Measurements from ENCODE around the gene CD300LF. TPM values are rescaled to one million over a fixed set of nuclear protein-coding genes. Genes with fewer than 3 reads are reported as not detected.

Gene CD300LF
- total RNA-seq, 2 experiments from 2014 or later = not detected

DNA sequence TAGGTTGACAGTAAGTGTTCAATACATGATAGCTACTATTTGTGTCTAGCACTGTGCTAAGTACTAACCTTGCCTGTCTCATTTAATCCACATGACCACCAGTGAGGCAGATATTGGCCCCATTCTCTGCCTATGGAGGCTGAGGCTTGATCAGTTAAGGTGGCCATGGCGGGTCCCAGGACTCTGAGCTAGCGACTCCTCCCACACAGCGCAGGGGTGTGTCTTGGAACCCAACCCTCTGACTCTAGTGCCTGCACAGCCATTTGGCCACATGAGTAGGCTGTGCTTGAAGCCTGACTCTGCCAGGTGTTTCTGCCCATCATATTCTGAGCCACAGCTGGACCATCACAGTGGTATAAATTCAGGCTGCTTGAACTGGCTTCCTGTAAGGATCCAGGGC is 42.1 kb upstream of the CD300LF start:
- ChIA-PET CTCF (interaction anchor here (0.8 to 12.5 kb wide), 6 partner anchors 9 to 97 kb away, joined by 3 to 93 read pairs (median 9); partner anchors contain the start of gene RAB37), POLR2A (interaction anchor here (1.0 to 3.6 kb wide), 4 partner anchors 10 to 22 kb away, joined by 4 to 16 read pairs (median 7); partner anchors contain the start of gene NAT9)
- H3K27ac Mint-ChIP-seq = peak overlapping the region; percentile 42
- no peaks in the 10 kb centered on the region for H3K9me3 Mint-ChIP-seq
- peaks cover 82% of the 10 kb centered on the region for H3K4me1 Mint-ChIP-seq
- no peaks in the 10 kb centered on the region for H3K27me3 Mint-ChIP-seq
- H3K4me3 Mint-ChIP-seq = no peak overlapping the region
- DNase-seq = no peak
- H3K36me3 Mint-ChIP-seq (ENCODE audit: low read depth) = peaks cover 72% of the 10 kb centered on the region

DNA sequence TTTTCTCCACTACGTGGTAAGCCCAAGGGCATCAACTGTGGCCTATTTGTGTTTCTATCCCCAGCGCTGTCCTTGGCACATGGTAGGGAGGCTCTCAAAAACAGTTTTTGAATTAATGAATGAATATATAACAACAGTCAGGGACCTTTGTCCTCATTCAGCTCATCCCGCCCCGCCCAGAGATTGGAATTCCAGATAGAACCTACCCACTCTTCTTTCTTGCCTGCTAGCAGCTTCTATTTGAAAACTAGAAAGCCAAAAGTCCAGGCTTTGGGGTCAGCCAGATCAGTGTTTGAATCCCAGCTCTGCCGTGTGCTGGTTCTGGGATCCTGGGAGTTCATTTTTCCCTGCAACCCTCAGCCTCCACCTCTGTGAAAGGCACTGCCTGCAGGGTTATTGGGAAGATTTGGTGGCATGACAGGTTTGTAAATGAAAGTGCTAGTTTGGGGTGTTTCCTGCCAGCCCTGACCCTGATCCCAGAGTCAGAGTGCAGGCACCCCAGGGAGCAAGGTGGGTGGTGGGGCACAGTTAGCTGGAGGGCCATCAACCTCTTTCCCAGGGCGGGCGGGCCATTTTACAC is 40.2 kb upstream of the CD300LF start:
- Mint-ChIP-seq H3K9me3 (no peaks in the 10 kb centered on the region), H3K27ac (peak overlapping the region; percentile 90), H3K4me3 (peak overlapping the region; percentile 94), H3K4me1 (peaks cover 64% of the 10 kb centered on the region), H3K27me3 (no peaks in the 10 kb centered on the region), H3K36me3 (ENCODE audit: low read depth) (peaks cover 73% of the 10 kb centered on the region)
- ChIA-PET POLR2A (interaction anchor here (1.4 to 9.2 kb wide), 6 partner anchors 7 to 120 kb away, joined by 3 to 98 read pairs (median 6); partner anchors contain the start of genes FDXR and NAT9), CTCF (interaction anchor here (0.6 to 12.5 kb wide), 6 partner anchors 7 to 707 kb away, joined by 3 to 93 read pairs (median 6); partner anchors contain the start of gene RAB37)
- DNase-seq = no peak

DNA sequence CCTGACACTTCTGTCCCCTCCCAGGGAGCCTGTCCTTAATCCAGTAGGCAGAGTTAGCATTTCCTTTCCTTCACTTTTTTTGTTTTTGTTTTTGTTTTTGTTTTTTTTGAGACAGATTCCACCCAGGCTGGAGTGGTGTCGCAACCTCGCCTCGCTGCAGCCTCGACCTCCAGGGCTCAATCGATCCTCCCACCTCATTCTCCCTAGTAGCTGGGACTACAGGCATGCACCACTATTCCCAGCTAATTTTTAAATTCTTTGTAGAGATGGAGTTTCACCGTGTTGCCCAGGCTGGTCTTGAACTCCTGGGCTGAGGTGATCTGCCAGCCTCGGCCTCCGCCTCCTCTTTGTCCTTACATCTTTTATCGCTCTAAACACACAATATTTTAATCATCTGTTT is 39.7 kb upstream of the CD300LF start:
- Mint-ChIP-seq H3K27me3 (no peaks in the 10 kb centered on the region), H3K4me3 (peak overlapping the region; percentile 94), H3K27ac (peak overlapping the region; percentile 90), H3K9me3 (no peaks in the 10 kb centered on the region), H3K36me3 (ENCODE audit: low read depth) (peaks cover 71% of the 10 kb centered on the region), H3K4me1 (peaks cover 64% of the 10 kb centered on the region)
- ChIA-PET POLR2A (interaction anchor here (1.4 to 9.2 kb wide), 6 partner anchors 8 to 121 kb away, joined by 3 to 98 read pairs (median 10); partner anchors contain the start of genes FDXR, NAT9 and RAB37), CTCF (interaction anchor here (1.3 to 12.5 kb wide), 4 partner anchors 15 to 95 kb away, joined by 4 to 93 read pairs (median 16); partner anchors contain the start of gene RAB37)
- DNase-seq = no peak

DNA sequence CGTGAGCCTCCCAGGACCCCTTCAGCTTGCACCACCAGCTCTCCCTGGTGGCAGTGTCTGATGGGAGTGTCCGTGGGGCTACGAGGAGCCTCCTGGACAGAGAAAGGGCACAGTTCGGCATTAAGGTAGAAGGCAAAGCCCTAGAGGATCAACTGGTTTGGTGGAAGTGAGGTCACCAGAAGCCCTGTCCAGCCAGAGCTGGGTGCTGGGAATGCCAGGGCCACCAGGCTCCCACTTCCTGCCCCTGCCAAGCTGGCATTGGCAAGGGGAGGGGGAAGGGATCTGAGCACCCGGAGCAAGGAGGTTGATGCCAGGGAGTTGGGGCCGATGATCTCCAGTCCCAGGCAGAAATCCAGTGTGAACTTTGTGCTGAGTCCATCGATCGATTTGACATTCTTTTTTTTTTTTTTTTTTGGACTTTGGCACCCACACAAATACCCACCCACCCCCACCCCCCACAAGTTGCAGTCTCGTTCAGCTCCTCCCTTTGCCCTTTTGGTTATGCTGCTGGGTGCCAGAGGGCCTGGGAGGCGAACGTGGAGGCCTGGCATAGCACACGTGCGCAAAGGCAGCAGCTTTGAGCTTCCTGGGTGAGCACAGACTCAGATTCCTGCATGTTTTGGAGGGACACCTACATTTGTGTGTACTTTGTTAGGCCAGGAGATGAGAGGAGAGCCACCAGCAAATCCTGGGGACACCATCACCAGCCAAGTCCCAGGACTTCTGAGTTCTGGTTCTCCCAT is 37.8 kb upstream of the CD300LF start:
- H3K4me1 Mint-ChIP-seq = peaks cover 66% of the 10 kb centered on the region
- H3K27ac Mint-ChIP-seq = peak overlapping the region; percentile 90
- ChIA-PET POLR2A (interaction anchor here (1.1 to 9.2 kb wide), 12 partner anchors 9 to 521 kb away, joined by 5 to 98 read pairs (median 15); partner anchors contain the start of genes FDXR, MIF4GD, NAT9 and RAB37), CTCF (interaction anchor here (1.4 to 12.5 kb wide), 9 partner anchors 8 to 93 kb away, joined by 7 to 93 read pairs (median 12); partner anchors contain the start of gene RAB37)
- H3K36me3 Mint-ChIP-seq (ENCODE audit: low read depth) = peaks cover 59% of the 10 kb centered on the region
- H3K9me3 Mint-ChIP-seq = no peaks in the 10 kb centered on the region
- H3K27me3 Mint-ChIP-seq = no peaks in the 10 kb centered on the region
- H3K4me3 Mint-ChIP-seq = peak overlapping the region; percentile 94
- no peak for DNase-seq

DNA sequence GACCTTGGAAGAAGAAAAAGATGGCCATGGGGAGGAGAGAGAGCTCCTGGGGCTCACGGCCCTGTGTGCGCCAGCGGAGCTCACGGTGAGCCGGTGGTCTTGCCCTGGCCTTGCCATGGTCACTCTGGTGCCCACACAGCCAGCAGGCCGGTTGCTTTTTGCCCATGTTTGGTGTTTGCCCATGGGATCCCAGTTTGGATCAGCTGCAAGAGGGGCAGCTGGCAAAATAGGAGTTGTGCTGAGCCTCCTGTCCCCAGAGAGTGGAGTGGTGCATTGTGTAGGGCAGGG is 37.3 kb upstream of the CD300LF start:
- H3K4me3 Mint-ChIP-seq = peak overlapping the region; percentile 94
- no peaks in the 10 kb centered on the region for H3K27me3 Mint-ChIP-seq
- ChIA-PET CTCF (interaction anchor here (1.5 to 12.5 kb wide), 8 partner anchors 8 to 112 kb away, joined by 5 to 93 read pairs (median 16); partner anchors contain the start of gene RAB37), POLR2A (interaction anchor here (1.1 to 9.2 kb wide), 14 partner anchors 8 to 521 kb away, joined by 3 to 98 read pairs (median 14); partner anchors contain the start of genes FDXR, MIF4GD, NAT9 and RAB37)
- peak overlapping the region; percentile 85 for H3K27ac Mint-ChIP-seq
- no peaks in the 10 kb centered on the region for H3K9me3 Mint-ChIP-seq
- H3K36me3 Mint-ChIP-seq (ENCODE audit: low read depth) = peaks cover 54% of the 10 kb centered on the region
- peaks cover 61% of the 10 kb centered on the region for H3K4me1 Mint-ChIP-seq
- DNase-seq = no peak

DNA sequence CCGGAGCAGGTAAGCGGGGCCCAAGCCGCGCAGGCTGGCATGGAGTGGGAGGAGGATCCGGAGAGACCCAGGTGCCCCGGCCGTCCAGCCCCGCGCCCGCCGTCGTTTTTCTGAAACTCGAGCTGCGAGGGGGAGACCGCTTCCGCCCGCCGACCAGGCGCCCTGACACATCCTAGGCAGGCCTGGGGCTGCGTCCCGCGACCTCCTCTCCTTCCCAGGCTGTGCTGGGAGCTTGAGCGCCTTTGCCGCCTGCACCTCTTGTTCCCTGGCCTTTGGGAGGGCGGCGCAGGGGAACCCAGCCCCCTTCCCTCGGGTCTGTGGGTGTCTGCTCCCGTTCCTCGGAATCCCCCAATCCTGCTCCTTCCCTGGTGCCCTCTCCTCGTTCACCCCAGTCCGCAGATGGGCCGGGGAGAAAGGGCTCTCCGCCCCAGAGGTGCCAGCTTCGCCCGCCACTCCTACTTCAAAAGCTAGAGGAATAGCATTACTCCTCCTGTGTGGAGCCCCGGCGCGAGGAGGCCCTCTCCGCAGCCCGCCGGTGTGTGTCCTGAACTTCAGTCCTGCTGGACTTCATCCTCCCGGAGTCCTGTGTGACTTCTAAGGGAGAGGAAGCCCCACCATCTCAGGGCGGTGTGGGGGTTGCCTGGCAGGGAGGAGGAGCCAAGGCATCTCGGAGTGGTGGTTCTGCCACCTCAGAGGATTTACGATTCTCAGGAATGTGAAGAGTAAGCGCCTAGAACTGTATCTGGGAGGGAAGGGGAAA is 36.7 kb upstream of the CD300LF start:
- H3K9me3 Mint-ChIP-seq = no peaks in the 10 kb centered on the region
- no peaks in the 10 kb centered on the region for H3K27me3 Mint-ChIP-seq
- H3K27ac Mint-ChIP-seq = peak overlapping the region; percentile 85
- peaks cover 51% of the 10 kb centered on the region for H3K36me3 Mint-ChIP-seq (ENCODE audit: low read depth)
- peaks cover 61% of the 10 kb centered on the region for H3K4me1 Mint-ChIP-seq
- ChIA-PET POLR2A (interaction anchor here (1.1 to 9.2 kb wide), 13 partner anchors 8 to 522 kb away, joined by 3 to 98 read pairs (median 15); partner anchors contain the start of genes FDXR, MIF4GD, NAT9 and RAB37), CTCF (interaction anchor here (0.6 to 12.5 kb wide), 8 partner anchors 10 to 113 kb away, joined by 3 to 93 read pairs (median 15); partner anchors contain the start of gene RAB37)
- DNase-seq = peak; percentile 71
- H3K4me3 Mint-ChIP-seq = peak overlapping the region; percentile 94

DNA sequence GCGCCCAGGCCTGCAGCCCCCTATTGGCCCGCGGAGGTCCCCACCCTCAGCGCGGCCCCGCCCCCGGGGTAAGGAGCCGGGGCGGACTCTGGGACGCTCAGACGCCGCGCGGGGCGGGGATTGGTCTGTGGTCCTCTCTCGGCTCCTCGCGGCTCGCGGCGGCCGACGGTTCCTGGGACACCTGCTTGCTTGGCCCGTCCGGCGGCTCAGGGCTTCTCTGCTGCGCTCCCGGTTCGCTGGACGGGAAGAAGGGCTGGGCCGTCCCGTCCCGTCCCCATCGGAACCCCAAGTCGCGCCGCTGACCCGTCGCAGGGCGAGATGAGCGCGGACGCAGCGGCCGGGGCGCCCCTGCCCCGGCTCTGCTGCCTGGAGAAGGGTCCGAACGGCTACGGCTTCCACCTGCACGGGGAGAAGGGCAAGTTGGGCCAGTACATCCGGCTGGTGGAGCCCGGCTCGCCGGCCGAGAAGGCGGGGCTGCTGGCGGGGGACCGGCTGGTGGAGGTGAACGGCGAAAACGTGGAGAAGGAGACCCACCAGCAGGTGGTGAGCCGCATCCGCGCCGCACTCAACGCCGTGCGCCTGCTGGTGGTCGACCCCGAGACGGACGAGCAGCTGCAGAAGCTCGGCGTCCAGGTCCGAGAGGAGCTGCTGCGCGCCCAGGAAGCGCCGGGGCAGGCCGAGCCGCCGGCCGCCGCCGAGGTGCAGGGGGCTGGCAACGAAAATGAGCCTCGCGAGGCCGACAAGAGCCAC is 36.0 kb upstream of the CD300LF start, which contains the start of gene NHERF1:
TSS of gene NHERF1 (plus strand) at position 100 of the 750 bp plus-strand sequence. CDS start at position 319, 219 bp downstream.
- ChIA-PET CTCF (interaction anchor here (0.6 to 12.5 kb wide), 12 partner anchors 11 to 114 kb away, joined by 3 to 93 read pairs (median 19); partner anchors contain the start of gene RAB37), POLR2A (interaction anchor here (1.2 to 9.2 kb wide), 11 partner anchors 12 to 523 kb away, joined by 3 to 98 read pairs (median 15); partner anchors contain the start of genes FDXR, MIF4GD, NAT9 and RAB37)
- DNase-seq = peak; percentile 96
- Mint-ChIP-seq H3K4me1 (peaks cover 61% of the 10 kb centered on the region), H3K9me3 (no peaks in the 10 kb centered on the region), H3K4me3 (peak within 1 kb of the TSS; percentile 94), H3K36me3 (ENCODE audit: low read depth) (peaks cover 55% of the 10 kb centered on the region), H3K27me3 (no peaks in the 10 kb centered on the region), H3K27ac (peak within 1 kb of the TSS; percentile 85)

DNA sequence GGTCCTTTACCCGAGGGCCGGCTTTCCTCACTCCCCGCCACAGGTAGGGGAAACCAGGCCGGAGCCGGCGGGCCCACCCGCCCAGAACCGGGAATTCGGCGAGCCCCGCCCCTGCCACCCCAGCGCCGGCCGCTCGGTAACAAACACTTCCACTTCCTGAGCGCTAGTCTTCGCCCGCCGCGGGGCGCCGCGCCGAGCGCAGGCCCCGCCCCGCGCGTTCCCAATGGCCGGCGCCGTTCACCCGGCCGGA is 35.5 kb upstream of the CD300LF start:
- no peak overlapping the region for H3K27ac Mint-ChIP-seq
- no peaks in the 10 kb centered on the region for H3K9me3 Mint-ChIP-seq
- no peak for DNase-seq
- peaks cover 61% of the 10 kb centered on the region for H3K4me1 Mint-ChIP-seq
- H3K36me3 Mint-ChIP-seq (ENCODE audit: low read depth) = peaks cover 55% of the 10 kb centered on the region
- H3K27me3 Mint-ChIP-seq = no peaks in the 10 kb centered on the region
- POLR2A ChIA-PET = interaction anchor here (2.4 to 9.2 kb wide), 4 partner anchors 10 to 31 kb away, joined by 14 to 98 read pairs (median 42); partner anchors contain the start of genes NAT9 and RAB37
- peak overlapping the region; percentile 71 for H3K4me3 Mint-ChIP-seq
- CTCF ChIA-PET = interaction anchor here (1.2 to 4.7 kb wide), 6 partner anchors 9 to 31 kb away, joined by 3 to 77 read pairs (median 30); partner anchors contain the start of genes NAT9 and RAB37

DNA sequence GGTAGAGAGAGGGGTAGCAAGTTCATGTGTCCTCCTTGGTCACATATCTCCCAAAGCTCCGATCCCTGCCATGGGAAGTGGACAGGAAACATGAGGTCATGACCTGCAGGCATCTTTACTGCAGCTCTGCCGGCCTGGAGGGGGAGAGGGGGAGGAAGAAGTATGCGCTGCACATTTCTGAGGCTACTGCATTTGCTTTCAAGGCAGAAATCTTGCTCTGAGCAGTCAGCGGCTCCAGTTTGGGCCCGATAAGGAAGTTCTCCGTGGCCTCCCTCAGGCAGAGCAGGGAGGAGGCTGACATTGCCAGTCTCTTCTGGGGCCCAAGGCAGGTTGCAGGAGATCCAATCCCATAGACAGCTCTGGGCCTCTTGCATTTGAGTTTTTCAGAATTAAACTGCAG is 34.2 kb upstream of the CD300LF start:
- no peaks in the 10 kb centered on the region for H3K27me3 Mint-ChIP-seq
- no peaks in the 10 kb centered on the region for H3K9me3 Mint-ChIP-seq
- no peak for DNase-seq
- H3K27ac Mint-ChIP-seq = peak overlapping the region; percentile 80
- ChIA-PET CTCF (interaction anchor here (0.8 to 4.7 kb wide), 12 partner anchors 10 to 214 kb away, joined by 3 to 77 read pairs (median 23); partner anchors contain the start of genes NAT9 and RAB37), POLR2A (interaction anchor here (1.5 to 9.2 kb wide), 6 partner anchors 9 to 211 kb away, joined by 3 to 98 read pairs (median 14); partner anchors contain the start of genes NAT9 and RAB37)
- H3K36me3 Mint-ChIP-seq (ENCODE audit: low read depth) = peaks cover 50% of the 10 kb centered on the region
- H3K4me1 Mint-ChIP-seq = peaks cover 61% of the 10 kb centered on the region
- peak overlapping the region; percentile 71 for H3K4me3 Mint-ChIP-seq

DNA sequence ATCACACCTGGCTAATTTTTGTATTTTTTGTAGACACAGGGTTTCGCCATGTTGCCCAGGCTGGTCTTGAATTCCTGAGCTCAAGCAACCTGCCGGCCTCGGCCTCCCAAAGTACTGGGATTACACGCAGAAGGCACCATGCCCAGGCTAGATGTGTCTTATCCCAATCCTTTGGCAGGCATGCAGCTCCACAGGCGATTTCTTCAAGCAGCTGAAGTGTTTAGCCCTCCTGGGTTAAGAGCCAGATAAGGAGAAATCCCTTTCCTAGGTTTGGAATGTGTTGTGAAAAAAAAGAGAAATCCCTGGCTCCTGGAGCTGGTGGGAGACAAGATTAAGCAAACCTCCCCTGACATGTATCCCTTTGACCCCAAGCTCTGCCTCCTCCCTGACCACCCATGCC is 33.7 kb upstream of the CD300LF start:
- peak overlapping the region; percentile 80 for H3K27ac Mint-ChIP-seq
- peak overlapping the region; percentile 71 for H3K4me3 Mint-ChIP-seq
- DNase-seq = no peak
- ChIA-PET CTCF (interaction anchor here (0.8 to 4.7 kb wide), 18 partner anchors 9 to 215 kb away, joined by 3 to 77 read pairs (median 10); partner anchors contain the start of genes FDXR, NAT9 and RAB37), POLR2A (interaction anchor here (0.7 to 9.2 kb wide), 10 partner anchors 8 to 211 kb away, joined by 3 to 98 read pairs (median 9); partner anchors contain the start of genes FDXR, NAT9 and RAB37)
- peaks cover 47% of the 10 kb centered on the region for H3K36me3 Mint-ChIP-seq (ENCODE audit: low read depth)
- H3K27me3 Mint-ChIP-seq = no peaks in the 10 kb centered on the region
- H3K9me3 Mint-ChIP-seq = no peaks in the 10 kb centered on the region
- H3K4me1 Mint-ChIP-seq = peaks cover 61% of the 10 kb centered on the region

DNA sequence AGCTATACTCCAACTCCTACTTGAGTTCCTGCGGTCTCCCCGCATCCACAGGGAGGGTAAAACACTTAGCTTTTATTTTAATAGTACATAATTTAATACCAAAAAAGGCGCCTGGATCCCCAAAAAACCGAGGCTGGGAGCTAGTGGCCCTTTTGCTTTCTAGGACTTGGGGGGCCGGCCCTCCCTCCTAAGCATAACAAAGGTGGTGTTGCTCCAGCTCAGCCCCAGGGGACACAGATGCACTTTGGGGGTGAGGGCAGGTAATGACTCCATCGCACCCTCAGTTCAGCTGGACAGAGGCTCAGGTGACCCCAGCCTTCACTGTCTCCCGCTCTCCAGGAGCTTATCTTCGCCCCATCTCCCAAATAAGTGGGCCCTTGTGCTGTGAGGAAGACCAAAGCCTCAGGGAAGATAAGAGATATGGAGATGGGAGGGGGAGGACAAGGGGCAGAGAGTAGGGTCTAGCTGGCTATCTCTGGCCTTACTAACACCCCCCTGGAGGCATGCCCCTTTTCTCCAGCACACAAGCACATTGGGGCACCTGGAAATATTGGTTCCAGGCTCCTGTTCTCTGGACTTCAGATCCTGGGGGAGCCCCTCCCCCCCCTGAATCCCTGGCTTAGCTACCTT is 32.9 kb upstream of the CD300LF start:
- peaks cover 40% of the 10 kb centered on the region for H3K36me3 Mint-ChIP-seq (ENCODE audit: low read depth)
- H3K27ac Mint-ChIP-seq = no peak overlapping the region
- H3K27me3 Mint-ChIP-seq = no peaks in the 10 kb centered on the region
- H3K4me3 Mint-ChIP-seq = no peak overlapping the region
- H3K4me1 Mint-ChIP-seq = peaks cover 65% of the 10 kb centered on the region
- POLR2A ChIA-PET = interaction anchor here (0.7 to 9.2 kb wide), 14 partner anchors 8 to 127 kb away, joined by 3 to 98 read pairs (median 6); partner anchors contain the start of genes FDXR, NAT9 and RAB37
- no peaks in the 10 kb centered on the region for H3K9me3 Mint-ChIP-seq
- no peak for DNase-seq
- CTCF ChIA-PET = interaction anchor here (0.9 to 4.7 kb wide), 19 partner anchors 8 to 215 kb away, joined by 3 to 77 read pairs (median 8); partner anchors contain the start of genes FDXR, NAT9 and RAB37

Measured in activated CD4-positive, alpha-beta memory T cell treated with anti-CD3 and anti-CD28 coated beads, Interleukin-2, amount 10 ng/mL, durations not matched to agents 7 days and 5 days (primary cell).